ENCODE results near the gene ROBO1.

GRCh38 chr3:78749056-78749455 is 1018.7 kb downstream of the ROBO1 start:
- TF ChIP-seq EZH2 (IDR thresholded peaks at IDR 0.05; ENCODE audit: insufficient read depth, poor library complexity, severe bottlenecking) (no peak), EZH2phosphoT487 (IDR thresholded peaks at IDR 0.05; ENCODE audit: insufficient read depth, low read depth) (no peak)
